Mesendoderm (in vitro differentiated cells): ENCODE measurements around the gene PDK2.

Source experiments
- DNase-seq: peaks from one replicate; pipeline ENCODE4 v3.0.0; 2013
- H2AK5ac ChIP-seq: 2 replicates; pipeline ENCODE4 v1.6.1; 2013; ENCODE audit warnings: low read length, inconsistent platforms
- H2BK120ac ChIP-seq: 2 replicates; pipeline ENCODE4 v1.6.1; 2013; ENCODE audit warnings: low read depth, mild to moderate bottlenecking, low read length, moderate library complexity, mixed read lengths
- H2BK15ac ChIP-seq: replicated peaks from 2 replicates; pipeline ENCODE4 v1.6.1; 2013; ENCODE audit warnings: low read depth, mild to moderate bottlenecking, moderate library complexity
- H2BK5ac ChIP-seq: 2 replicates; pipeline ENCODE4 v1.6.1; 2013; ENCODE audit warnings: low read length, inconsistent platforms
- H3K18ac ChIP-seq: 2 replicates; pipeline ENCODE4 v1.6.1; 2013; ENCODE audit warnings: mild to moderate bottlenecking, low read length, mixed read lengths
- H3K23ac ChIP-seq: one replicate; pipeline ENCODE4 v1.6.1; 2013; ENCODE audit warnings: low read length
- H3K27ac ChIP-seq: 2 replicates; pipeline ENCODE4 v1.5.1; 2013; ENCODE audit warnings: low read depth, mild to moderate bottlenecking, inconsistent platforms, low read length, moderate library complexity
- H3K27me3 ChIP-seq: 2 replicates; pipeline ENCODE4 v1.6.1; 2013; ENCODE audit warnings: low read length, control low read depth, mild to moderate bottlenecking, inconsistent platforms; ENCODE audit not compliant: insufficient read depth, poor library complexity
- H3K36me3 ChIP-seq: 2 replicates; pipeline ENCODE4 v1.6.1; 2013; ENCODE audit warnings: low read length, inconsistent platforms; ENCODE audit not compliant: control insufficient read depth, insufficient read depth
- H3K4ac ChIP-seq: one replicate; pipeline ENCODE4 v1.6.1; 2013; ENCODE audit warnings: low read depth, mild to moderate bottlenecking, low read length, moderate library complexity
- H3K4me1 ChIP-seq: 2 replicates; pipeline ENCODE4 v1.6.1; 2013; ENCODE audit warnings: low read depth, low read length, inconsistent platforms; ENCODE audit not compliant: control insufficient read depth
- H3K4me2 ChIP-seq: 2 replicates; pipeline ENCODE4 v1.6.1; 2013; ENCODE audit warnings: low read length
- H3K4me3 ChIP-seq: 2 replicates; pipeline ENCODE4 v1.5.1; 2013; ENCODE audit warnings: mild to moderate bottlenecking, low read length
- H3K56ac ChIP-seq: one replicate; pipeline ENCODE4 v1.6.1; 2013; ENCODE audit warnings: low read length
- H3K79me1 ChIP-seq: 2 replicates; pipeline ENCODE4 v1.6.1; 2013; ENCODE audit warnings: low read length, inconsistent platforms
- H3K79me2 ChIP-seq: 2 replicates; pipeline ENCODE4 v1.6.1; 2013; ENCODE audit warnings: mild to moderate bottlenecking, low read length; ENCODE audit not compliant: control insufficient read depth, insufficient read depth
- H3K9ac ChIP-seq: 2 replicates; pipeline ENCODE4 v1.6.1; 2013; ENCODE audit warnings: low read length, inconsistent platforms
- H4K5ac ChIP-seq: one replicate; pipeline ENCODE4 v1.6.1; 2013; ENCODE audit warnings: low read length
- H4K8ac ChIP-seq: one replicate; pipeline ENCODE4 v1.6.1; 2013; ENCODE audit warnings: low read depth, mild to moderate bottlenecking, control low read depth, low read length, moderate library complexity
- WGBS: extraction: QIAGEN DNeasy Blood & Tissue Kit; methylation state at CpG from one replicate; pipeline ENCODE4 v1.1.7; 2013; ENCODE audit warnings: low lambda C conversion rate, missing lambda C conversion rate; ENCODE audit not compliant: insufficient coverage; ENCODE audit errors: extremely low coverage; 5-methylcytosine and 5-hydroxymethylcytosine counted together

The PDK2 gene

GRCh38 chr17:50117202-50118051, 22.3 kb downstream of the PDK2 start:
- H4K8ac ChIP-seq: no peak overlapping the region
- peak overlapping the region; percentile 90 for H3K56ac ChIP-seq
- peak overlapping the region; percentile 32 for H2BK120ac ChIP-seq
- no peaks in the 10 kb centered on the region for H3K4me1 ChIP-seq
- no peak overlapping the region for H2BK5ac ChIP-seq
- H3K36me3 ChIP-seq: no peaks in the 10 kb centered on the region
- WGBS: no CpG with 5 or more reads among the region's 64 CpGs
- no peak overlapping the region for H3K4me3 ChIP-seq
- H3K23ac ChIP-seq: no peak overlapping the region
- peak; percentile 88 for DNase-seq
- H4K5ac ChIP-seq: no peak overlapping the region
- H3K18ac ChIP-seq: peak overlapping the region; percentile 81
- H3K4me2 ChIP-seq: peak overlapping the region; percentile 36
- H3K79me1 ChIP-seq: no peaks in the 10 kb centered on the region
- peak overlapping the region; percentile 41 for H3K27ac ChIP-seq
- peak overlapping the region; percentile 22 for H3K4ac ChIP-seq
- peak overlapping the region; percentile 64 for H3K9ac ChIP-seq
- H3K27me3 ChIP-seq: no peaks in the 10 kb centered on the region
- H3K79me2 ChIP-seq: no peaks in the 10 kb centered on the region
- H2AK5ac ChIP-seq: no peak overlapping the region
- H2BK15ac ChIP-seq: no peak overlapping the region

- no peak overlapping the region for H2BK5ac ChIP-seq
- no peak overlapping the region for H4K8ac ChIP-seq
- DNase-seq: no peak
- H3K18ac ChIP-seq: no peak overlapping the region
- no peak overlapping the region for H3K9ac ChIP-seq
- H3K56ac ChIP-seq: no peak overlapping the region
- H3K23ac ChIP-seq: no peak overlapping the region
- H2BK120ac ChIP-seq: no peak overlapping the region
- no peak overlapping the region for H4K5ac ChIP-seq
- no peaks in the 10 kb centered on the region for H3K79me1 ChIP-seq
- peaks cover 5% of the 10 kb centered on the region for H3K4me1 ChIP-seq
- no peaks in the 10 kb centered on the region for H3K27me3 ChIP-seq
- WGBS: no CpG with 5 or more reads among the region's 23 CpGs
- H3K4me2 ChIP-seq: no peak overlapping the region
- H3K27ac ChIP-seq: no peak overlapping the region
- no peaks in the 10 kb centered on the region for H3K79me2 ChIP-seq
- H2AK5ac ChIP-seq: no peak overlapping the region
- H3K4ac ChIP-seq: no peak overlapping the region
- no peaks in the 10 kb centered on the region for H3K36me3 ChIP-seq
- H3K4me3 ChIP-seq: no peak overlapping the region
- no peak overlapping the region for H2BK15ac ChIP-seq
Measured at GRCh38 chr17:50118076-50118827, 23.1 kb downstream of the PDK2 start.

GRCh38 chr17:50118828-50119218, 23.7 kb downstream of the PDK2 start:
- DNase-seq: no peak
- Histone ChIP-seq H3K27ac (no peak overlapping the region), H3K4me1 (peaks cover 11% of the 10 kb centered on the region), H3K27me3 (no peaks in the 10 kb centered on the region), H2BK5ac (no peak overlapping the region), H2BK15ac (no peak overlapping the region), H3K23ac (no peak overlapping the region), H2AK5ac (no peak overlapping the region), H2BK120ac (no peak overlapping the region), H3K79me1 (no peaks in the 10 kb centered on the region), H3K56ac (no peak overlapping the region), H4K8ac (no peak overlapping the region), H3K18ac (no peak overlapping the region), H3K79me2 (no peaks in the 10 kb centered on the region), H3K36me3 (no peaks in the 10 kb centered on the region), H3K4ac (no peak overlapping the region), H3K4me2 (no peak overlapping the region), H4K5ac (no peak overlapping the region), H3K9ac (no peak overlapping the region), H3K4me3 (no peak overlapping the region)
- WGBS: no CpG with 5 or more reads among the region's 4 CpGs

GRCh38 chr17:50120475-50121253, 25.5 kb downstream of the PDK2 start:
- no peak overlapping the region for H2BK15ac ChIP-seq
- H3K4me3 ChIP-seq: no peak overlapping the region
- H3K56ac ChIP-seq: no peak overlapping the region
- no peak overlapping the region for H2AK5ac ChIP-seq
- H3K23ac ChIP-seq: no peak overlapping the region
- no peak overlapping the region for H3K9ac ChIP-seq
- H4K8ac ChIP-seq: no peak overlapping the region
- H3K4me1 ChIP-seq: peaks cover 12% of the 10 kb centered on the region
- no peak overlapping the region for H3K18ac ChIP-seq
- H2BK120ac ChIP-seq: no peak overlapping the region
- H3K36me3 ChIP-seq: no peaks in the 10 kb centered on the region
- H3K4me2 ChIP-seq: no peak overlapping the region
- no peak overlapping the region for H3K4ac ChIP-seq
- H4K5ac ChIP-seq: no peak overlapping the region
- no peaks in the 10 kb centered on the region for H3K79me2 ChIP-seq
- no peak overlapping the region for H3K27ac ChIP-seq
- no peaks in the 10 kb centered on the region for H3K79me1 ChIP-seq
- H3K27me3 ChIP-seq: no peaks in the 10 kb centered on the region
- WGBS: no CpG with 5 or more reads among the region's 7 CpGs
- H2BK5ac ChIP-seq: no peak overlapping the region
- no peak for DNase-seq

- Histone ChIP-seq H3K27ac (peak overlapping the region; percentile 40), H3K4me2 (no peak overlapping the region), H3K9ac (peak overlapping the region; percentile 60), H2BK5ac (peak overlapping the region; percentile 90), H3K4me1 (peaks cover 12% of the 10 kb centered on the region), H3K4me3 (no peak overlapping the region), H3K18ac (no peak overlapping the region), H3K36me3 (no peaks in the 10 kb centered on the region), H2AK5ac (peak overlapping the region; percentile 85), H4K5ac (no peak overlapping the region), H2BK120ac (no peak overlapping the region), H4K8ac (no peak overlapping the region), H3K23ac (no peak overlapping the region), H3K79me1 (no peaks in the 10 kb centered on the region), H3K79me2 (no peaks in the 10 kb centered on the region), H3K27me3 (no peaks in the 10 kb centered on the region), H2BK15ac (no peak overlapping the region), H3K56ac (peak overlapping the region; percentile 93), H3K4ac (peak overlapping the region; percentile 21)
- no peak for DNase-seq
- WGBS: no CpG with 5 or more reads among the region's 3 CpGs
Measured at GRCh38 chr17:50122945-50123344, 27.8 kb downstream of the PDK2 start.
